Colonic mucosa (tissue), 4 donors: Measurements from ENCODE around the gene DNAH6. TPM values are rescaled to one million over a fixed set of nuclear protein-coding genes. Genes with fewer than 3 reads are reported as not detected.
"Not testable (repeated sequence)": the region's sequence is repeated elsewhere in the genome, so short reads cannot be mapped to it uniquely, and the experiment has no call there.

Source experiments
- DNase-seq: peaks from one replicate; pipeline ENCODE4 v3.0.0-alpha.2; 2020
- H3K27ac ChIP-seq: fragments of 200-600 bp; one replicate; pipeline ENCODE4 v1.8.0; 2021
- H3K27me3 ChIP-seq: fragments of 200-600 bp; one replicate; pipeline ENCODE4 v1.8.0; 2021
- H3K36me3 ChIP-seq: fragments of 200-600 bp; one replicate; pipeline ENCODE4 v1.8.0; 2021
- H3K4me1 ChIP-seq: fragments of 200-600 bp; one replicate; pipeline ENCODE4 v1.8.0; 2021; ENCODE audit warnings: mild to moderate bottlenecking
- H3K4me3 ChIP-seq: fragments of 200-600 bp; one replicate; pipeline ENCODE4 v1.8.0; 2021
- H3K9ac ChIP-seq, 2 donors: one replicate each; pipeline ENCODE4 v1.7.0; 2013; ENCODE audit warnings: control low read depth in 2 of 2, low read depth in 2 of 2, low read length in 2 of 2
- H3K9me3 ChIP-seq: fragments of 200-600 bp; one replicate; pipeline ENCODE4 v1.8.0; 2021
- intact Hi-C: fragments of 100-400 bp; cut with DNase I; formaldehyde crosslinking; loops from one replicate; pipeline ENCODE4 v1.14.1; 2022
- total RNA-seq, 2 donors: library from RNA; stranded (reverse); fragmentation: NEBNext Ultra II Directional in 1 of 2; extraction: Animal tissue kit (Norgen Biotek cat#: 25700) in 1 of 2; gene quantifications; one replicate each; pipeline ENCODE4 v1.2.1, GENCODE V29; 2021
- TF ChIP-seq, protein P1 (sequence below): fragments of 200-600 bp; IDR thresholded peaks from one replicate; pipeline ENCODE4 v1.8.0; 2022; ENCODE audit warnings: antibody characterized with exemption, mild to moderate bottlenecking
- donor health status: healthy.
- donor health status: DM: no; HTN: no; CAD: no.
- donor health status: DM: no; HTN: no; CAD: no.

DNAH6 gene
- total RNA-seq, 2 donors from 2014 or later, result 1.2 to 1.8 TPM

- H3K27ac ChIP-seq, result no peak overlapping the region
- no peaks in the 10 kb centered on the region for H3K36me3 ChIP-seq
- intact Hi-C loops, result loop anchor here (5.0 kb wide), 2 partner anchors 364 to 384 kb away; partner anchors contain the start of gene TRABD2A
- no peaks in the 10 kb centered on the region for H3K4me1 ChIP-seq
- no peak for DNase-seq
- no peaks in the 10 kb centered on the region for H3K9me3 ChIP-seq
- TF ChIP-seq, protein P1, sequence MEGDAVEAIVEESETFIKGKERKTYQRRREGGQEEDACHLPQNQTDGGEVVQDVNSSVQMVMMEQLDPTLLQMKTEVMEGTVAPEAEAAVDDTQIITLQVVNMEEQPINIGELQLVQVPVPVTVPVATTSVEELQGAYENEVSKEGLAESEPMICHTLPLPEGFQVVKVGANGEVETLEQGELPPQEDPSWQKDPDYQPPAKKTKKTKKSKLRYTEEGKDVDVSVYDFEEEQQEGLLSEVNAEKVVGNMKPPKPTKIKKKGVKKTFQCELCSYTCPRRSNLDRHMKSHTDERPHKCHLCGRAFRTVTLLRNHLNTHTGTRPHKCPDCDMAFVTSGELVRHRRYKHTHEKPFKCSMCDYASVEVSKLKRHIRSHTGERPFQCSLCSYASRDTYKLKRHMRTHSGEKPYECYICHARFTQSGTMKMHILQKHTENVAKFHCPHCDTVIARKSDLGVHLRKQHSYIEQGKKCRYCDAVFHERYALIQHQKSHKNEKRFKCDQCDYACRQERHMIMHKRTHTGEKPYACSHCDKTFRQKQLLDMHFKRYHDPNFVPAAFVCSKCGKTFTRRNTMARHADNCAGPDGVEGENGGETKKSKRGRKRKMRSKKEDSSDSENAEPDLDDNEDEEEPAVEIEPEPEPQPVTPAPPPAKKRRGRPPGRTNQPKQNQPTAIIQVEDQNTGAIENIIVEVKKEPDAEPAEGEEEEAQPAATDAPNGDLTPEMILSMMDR, result no peak
- H3K9ac ChIP-seq, result no peak overlapping the region
- H3K27me3 ChIP-seq, result no peaks in the 10 kb centered on the region
- H3K4me3 ChIP-seq, result no peak overlapping the region
These were observed 18.0 kb upstream of the DNAH6 start for GRCh38 chr2:84498150-84498799.

- DNase-seq, H3K27me3 ChIP-seq, intact Hi-C loops, H3K36me3 ChIP-seq, H3K9ac ChIP-seq, H3K4me1 ChIP-seq, H3K27ac ChIP-seq, H3K4me3 ChIP-seq, H3K9me3 ChIP-seq: not testable (repeated sequence)
These were observed 5.3 kb upstream of the DNAH6 start for GRCh38 chr2:84511024-84511423.

GRCh38 chr2:84515788-84516187 is 510 bp upstream of the DNAH6 start:
- no peaks in the 10 kb centered on the region for H3K4me1 ChIP-seq
- no peaks in the 10 kb centered on the region for H3K9me3 ChIP-seq
- TF ChIP-seq, protein P1, result no peak
- H3K27me3 ChIP-seq, result no peaks in the 10 kb centered on the region
- no peaks in the 10 kb centered on the region for H3K36me3 ChIP-seq
- DNase-seq, result no peak
- intact Hi-C loops, result no loop called here
- no peak overlapping the region for H3K27ac ChIP-seq
- peak overlapping the region; percentile 37 for H3K4me3 ChIP-seq
- peak overlapping the region; percentile 46 to 64 for H3K9ac ChIP-seq

DNA sequence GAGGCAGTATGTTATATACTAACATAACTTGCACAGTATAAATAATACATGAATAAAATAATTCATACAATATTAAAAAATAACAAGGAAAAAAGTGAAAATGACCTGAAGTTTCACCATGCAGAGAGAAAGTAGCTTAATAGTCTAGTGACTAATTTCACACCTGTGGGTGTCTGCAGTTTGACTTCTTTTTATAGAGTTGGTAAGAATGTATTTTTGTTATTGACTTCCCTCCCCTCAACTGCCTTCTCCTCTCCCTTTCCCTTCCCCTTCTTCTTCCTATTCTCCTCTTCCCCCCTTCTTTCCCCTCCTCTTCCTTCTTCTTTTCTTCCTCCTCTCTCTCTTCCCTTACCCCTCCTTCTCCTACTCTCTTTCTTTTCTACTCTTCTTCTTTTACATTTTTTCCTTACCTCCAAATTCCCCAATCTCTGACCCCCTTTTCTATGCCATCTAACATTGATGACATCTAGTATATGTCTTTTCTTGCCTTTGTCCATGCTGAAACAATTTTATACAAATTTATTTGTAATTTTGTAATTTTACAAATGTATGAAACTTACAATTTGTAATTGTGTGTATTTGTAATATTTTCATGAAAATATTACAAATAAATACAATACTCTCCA is 3.1 kb downstream of the DNAH6 start:
- Histone ChIP-seq H3K9ac (no peak overlapping the region), H3K27me3 (no peaks in the 10 kb centered on the region), H3K9me3 (no peaks in the 10 kb centered on the region), H3K4me1 (no peaks in the 10 kb centered on the region), H3K27ac (no peak overlapping the region), H3K4me3 (no peak overlapping the region), H3K36me3 (no peaks in the 10 kb centered on the region)
- intact Hi-C loops, result no loop called here
- TF ChIP-seq, protein P1, result no peak
- no peak for DNase-seq

DNA sequence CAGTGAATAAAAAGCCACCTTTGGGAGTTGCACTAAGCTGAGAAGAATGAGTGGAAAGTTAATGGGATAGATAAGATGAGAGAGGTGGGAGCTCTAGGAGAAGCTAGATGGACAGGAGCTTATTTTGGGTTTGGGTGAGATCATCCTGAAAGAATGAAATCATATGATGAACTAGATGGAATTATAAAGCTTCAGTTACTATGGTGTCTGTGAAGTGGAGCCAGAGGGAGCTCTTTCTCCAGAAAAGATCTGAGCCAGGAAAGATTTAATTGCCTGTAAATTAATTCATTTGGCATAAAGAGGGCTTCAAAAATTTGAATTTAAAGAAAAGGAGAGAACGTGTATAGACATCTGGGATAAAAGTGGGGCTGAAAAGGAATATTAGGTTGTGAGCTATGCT is 10.3 kb downstream of the DNAH6 start:
- intact Hi-C loops, result loop anchor here (10.0 kb wide), 2 partner anchors 108 to 328 kb away; no protein-coding TSS in a partner anchor
- DNase-seq, result no peak
- H3K9ac ChIP-seq, result no peak overlapping the region

More for the DNA sequence above, 10.3 kb downstream of the DNAH6 start:
- peak overlapping the region; percentile 18 for H3K27ac ChIP-seq
- TF ChIP-seq, protein P1, result peak; percentile 21
- H3K27me3 ChIP-seq, result no peaks in the 10 kb centered on the region
- no peaks in the 10 kb centered on the region for H3K36me3 ChIP-seq
- no peaks in the 10 kb centered on the region for H3K9me3 ChIP-seq
- peaks cover 6% of the 10 kb centered on the region for H3K4me1 ChIP-seq
- H3K4me3 ChIP-seq, result no peak overlapping the region
